Nephron progenitor cell (in vitro differentiated cells): ENCODE results near the gene LAPTM5.
A peak's percentile ranks its signal among the peaks of the same experiment; 100 is the strongest.

Experiments
- DNase-seq: peaks from one replicate; pipeline ENCODE4 v3.0.0; 2021
- H3K27ac Mint-ChIP-seq: 2 replicates; pipeline ENCODE4 v1.8.0; 2021; ENCODE audit warnings: mild to moderate bottlenecking, moderate library complexity, mixed read lengths
- H3K27me3 Mint-ChIP-seq: 2 replicates; pipeline ENCODE4 v1.8.0; 2021; ENCODE audit warnings: mild to moderate bottlenecking, low read depth, mixed read lengths; ENCODE audit not compliant: poor library complexity
- H3K36me3 Mint-ChIP-seq: 2 replicates; pipeline ENCODE4 v1.8.0; 2021; ENCODE audit warnings: low read depth, mixed read lengths
- H3K4me1 Mint-ChIP-seq: 2 replicates; pipeline ENCODE4 v1.8.0; 2021; ENCODE audit warnings: mixed read lengths
- H3K4me3 Mint-ChIP-seq: 2 replicates; pipeline ENCODE4 v1.8.0; 2021; ENCODE audit warnings: mild to moderate bottlenecking, moderate library complexity, mixed read lengths
- H3K9me3 Mint-ChIP-seq: 2 replicates; pipeline ENCODE4 v1.8.0; 2021; ENCODE audit warnings: mild to moderate bottlenecking, moderate library complexity, mixed read lengths
- TF ChIP-seq, protein P1 (sequence below): fragments of 200-600 bp; sonication (generic); IDR thresholded peaks from 2 replicates; pipeline ENCODE4 v1.5.0; 2021; ENCODE audit warnings: antibody characterized with exemption

Gene LAPTM5

GRCh38 chr1:30684881-30685795, 72.4 kb downstream of the LAPTM5 start:
- TF ChIP-seq, protein P1, sequence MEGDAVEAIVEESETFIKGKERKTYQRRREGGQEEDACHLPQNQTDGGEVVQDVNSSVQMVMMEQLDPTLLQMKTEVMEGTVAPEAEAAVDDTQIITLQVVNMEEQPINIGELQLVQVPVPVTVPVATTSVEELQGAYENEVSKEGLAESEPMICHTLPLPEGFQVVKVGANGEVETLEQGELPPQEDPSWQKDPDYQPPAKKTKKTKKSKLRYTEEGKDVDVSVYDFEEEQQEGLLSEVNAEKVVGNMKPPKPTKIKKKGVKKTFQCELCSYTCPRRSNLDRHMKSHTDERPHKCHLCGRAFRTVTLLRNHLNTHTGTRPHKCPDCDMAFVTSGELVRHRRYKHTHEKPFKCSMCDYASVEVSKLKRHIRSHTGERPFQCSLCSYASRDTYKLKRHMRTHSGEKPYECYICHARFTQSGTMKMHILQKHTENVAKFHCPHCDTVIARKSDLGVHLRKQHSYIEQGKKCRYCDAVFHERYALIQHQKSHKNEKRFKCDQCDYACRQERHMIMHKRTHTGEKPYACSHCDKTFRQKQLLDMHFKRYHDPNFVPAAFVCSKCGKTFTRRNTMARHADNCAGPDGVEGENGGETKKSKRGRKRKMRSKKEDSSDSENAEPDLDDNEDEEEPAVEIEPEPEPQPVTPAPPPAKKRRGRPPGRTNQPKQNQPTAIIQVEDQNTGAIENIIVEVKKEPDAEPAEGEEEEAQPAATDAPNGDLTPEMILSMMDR, result peak; percentile 22
- H3K27me3 Mint-ChIP-seq, result peaks cover 63% of the 10 kb centered on the region
- peak overlapping the region; percentile 79 for H3K4me3 Mint-ChIP-seq
- peak; percentile 92 for DNase-seq
- H3K27ac Mint-ChIP-seq, result no peak overlapping the region
- H3K4me1 Mint-ChIP-seq, result peaks cover 57% of the 10 kb centered on the region
- H3K9me3 Mint-ChIP-seq, result peaks cover under 1% of the 10 kb centered on the region
- H3K36me3 Mint-ChIP-seq, result no peaks in the 10 kb centered on the region

GRCh38 chr1:30684259-30684658, 73.3 kb downstream of the LAPTM5 start:
- no peak overlapping the region for H3K4me3 Mint-ChIP-seq
- H3K36me3 Mint-ChIP-seq, result no peaks in the 10 kb centered on the region
- DNase-seq, result no peak
- TF ChIP-seq, protein P1, result no peak
- no peak overlapping the region for H3K27ac Mint-ChIP-seq
- peaks cover 3% of the 10 kb centered on the region for H3K9me3 Mint-ChIP-seq
- peaks cover 63% of the 10 kb centered on the region for H3K27me3 Mint-ChIP-seq
- H3K4me1 Mint-ChIP-seq, result peaks cover 48% of the 10 kb centered on the region

GRCh38 chr1:30683699-30684098, 73.9 kb downstream of the LAPTM5 start:
- Mint-ChIP-seq H3K4me3 (no peak overlapping the region), H3K36me3 (no peaks in the 10 kb centered on the region), H3K27me3 (peaks cover 66% of the 10 kb centered on the region), H3K4me1 (peaks cover 43% of the 10 kb centered on the region), H3K27ac (no peak overlapping the region), H3K9me3 (peaks cover 6% of the 10 kb centered on the region)
- TF ChIP-seq, protein P1, result no peak
- no peak for DNase-seq
